PC-3 (cell line): ENCODE measurements around the gene EFCAB9.
"Not testable (repeated sequence)": the region's sequence is repeated elsewhere in the genome, so short reads cannot be mapped to it uniquely, and the experiment has no call there.

Source experiments
- CTCF ChIP-seq: fragments of 300-600 bp; sonication (generic); conservative IDR thresholded peaks from 2 replicates; pipeline ENCODE4 v1.5.1; 2017; ENCODE audit warnings: antibody characterized with exemption, low read depth, mild to moderate bottlenecking, low read length
- EZH2 ChIP-seq: fragments of 300-600 bp; sonication (generic); IDR thresholded peaks from one replicate; pipeline ENCODE4 v1.6.1; 2017; ENCODE audit warnings: antibody characterized with exemption, mild to moderate bottlenecking, low read length; ENCODE audit not compliant: unreplicated experiment

- not testable (repeated sequence) for TF ChIP-seq CTCF, EZH2
Measured at GRCh38 chr5:172149481-172149880, 44.5 kb upstream of the EFCAB9 start.
